ENCODE data around the gene ERCC1.

Gene ERCC1

GRCh38 chr19:45403781-45404556, 19.7 kb downstream of the ERCC1 start:
- DNase-seq: peak; percentile 48

DNA sequence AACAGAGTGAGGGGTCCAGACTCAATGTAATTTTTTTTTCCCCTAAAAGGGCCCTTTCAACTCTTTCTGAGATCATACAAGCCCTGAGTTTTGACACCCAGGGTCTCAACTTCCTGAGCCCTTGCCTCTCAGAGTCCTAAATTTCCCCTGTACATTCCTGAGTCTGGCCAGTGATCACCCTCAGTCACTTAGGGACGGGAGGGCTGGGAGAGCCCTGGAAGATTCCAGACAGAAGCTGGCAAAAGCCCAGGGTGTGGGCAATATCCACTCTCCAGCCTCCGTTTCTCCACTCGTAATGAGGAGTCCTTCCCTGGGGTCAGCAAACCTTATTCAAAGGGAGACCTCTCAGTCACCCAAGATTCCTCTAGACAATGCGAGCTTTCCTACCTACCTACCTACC, 20.4 kb downstream of the ERCC1 start:
- DNase-seq: no peak

GRCh38 chr19:45402298-45403061, 21.2 kb downstream of the ERCC1 start:
- DNase-seq: no peak

GRCh38 chr19:45401815-45402214, 21.9 kb downstream of the ERCC1 start:
- no peak for DNase-seq

GRCh38 chr19:45400192-45400591, 23.5 kb downstream of the ERCC1 start:
- no peak for DNase-seq

GRCh38 chr19:45395821-45396617, 27.7 kb downstream of the ERCC1 start:
- DNase-seq: no peak

- no peak for DNase-seq
Measured at GRCh38 chr19:45391871-45392665, 31.6 kb downstream of the ERCC1 start.

GRCh38 chr19:45391346-45391745, 32.4 kb downstream of the ERCC1 start:
- DNase-seq: no peak

DNA sequence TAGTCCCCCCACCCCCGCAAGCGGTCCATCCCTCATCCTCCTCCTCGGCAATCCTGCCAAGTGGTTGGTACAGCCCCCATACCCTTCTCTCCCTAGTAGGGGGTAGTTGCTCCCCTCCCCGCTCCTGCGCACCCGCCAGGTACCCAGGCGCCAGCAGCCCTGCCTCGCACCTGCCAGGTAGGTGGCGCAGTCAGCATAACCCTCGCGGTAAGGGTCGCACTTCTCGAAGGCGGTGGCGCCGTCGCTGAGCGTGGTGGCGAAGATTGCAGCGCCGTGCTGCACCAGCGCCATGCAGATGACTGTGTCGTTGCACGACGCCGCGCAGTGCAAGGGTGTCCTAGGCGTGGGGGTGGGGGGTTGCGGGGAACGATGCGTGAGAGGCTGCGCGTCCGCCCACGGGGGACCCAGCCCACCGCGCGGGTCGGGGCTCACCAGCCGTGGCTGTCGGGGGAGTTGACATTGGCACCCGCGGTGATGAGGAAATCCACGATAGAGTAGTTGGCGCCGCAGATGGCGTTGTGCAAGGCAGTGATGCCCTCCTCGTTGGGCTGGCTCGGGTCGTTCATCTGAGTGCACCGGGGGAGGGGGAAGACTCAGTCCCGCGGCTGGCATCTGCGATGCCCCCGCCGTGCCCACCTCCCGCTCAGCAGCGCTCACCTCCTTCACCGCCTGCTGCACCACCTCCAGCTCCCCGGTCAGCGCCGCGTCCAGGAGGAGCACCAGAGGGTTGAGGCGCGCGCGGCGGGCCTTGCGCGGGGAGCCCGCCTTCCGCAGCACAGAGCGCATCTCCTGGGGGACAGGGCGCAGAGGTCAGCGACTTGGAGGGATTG, 38.1 kb downstream of the ERCC1 start:
- DNase-seq: no peak

GRCh38 chr19:45382426-45382825, 41.3 kb downstream of the ERCC1 start:
- no peak for DNase-seq

- DNase-seq: no peak
Measured at GRCh38 chr19:45380107-45380506, 43.6 kb downstream of the ERCC1 start.

GRCh38 chr19:45376045-45376724, 47.5 kb downstream of the ERCC1 start:
- DNase-seq: peak; percentile 93

DNA sequence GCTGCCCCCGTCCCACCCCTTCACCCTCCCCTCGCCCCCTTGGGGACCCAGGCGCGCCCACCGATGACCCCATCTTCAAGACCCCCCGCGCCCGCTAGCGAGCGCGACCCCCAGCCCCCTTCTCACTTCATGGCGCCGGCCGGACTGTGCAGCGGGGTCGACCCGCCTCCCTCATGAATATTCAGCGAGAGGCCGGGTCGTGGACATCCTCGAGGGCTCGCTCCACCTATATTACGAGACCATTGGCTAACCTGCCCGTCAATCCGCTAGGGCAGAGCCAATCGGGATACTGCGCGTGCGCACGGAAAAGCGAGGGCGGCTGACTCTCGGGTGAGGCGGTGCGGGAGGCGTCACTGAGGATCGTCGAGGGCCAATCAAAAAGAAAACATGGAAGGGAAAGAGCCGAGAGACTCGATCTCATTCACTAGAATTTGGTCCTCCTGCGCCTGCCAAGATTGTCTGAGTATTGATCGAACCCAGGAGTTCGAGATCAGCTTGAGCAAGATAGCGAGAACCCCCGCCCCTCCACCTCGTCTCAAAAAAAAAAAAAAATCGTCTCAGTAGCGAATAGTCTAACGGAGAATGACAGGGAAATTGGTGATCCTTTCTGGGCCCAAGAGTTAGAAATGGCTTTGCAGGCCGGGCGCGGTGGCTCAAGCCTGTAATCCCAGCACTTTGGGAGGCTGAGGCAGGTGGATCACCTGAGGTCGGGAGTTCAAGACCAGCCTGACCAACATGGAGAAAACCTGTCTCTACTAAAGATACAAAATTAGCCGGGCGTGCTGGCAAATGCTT, 53.1 kb downstream of the ERCC1 start, which contains the start of gene ERCC2:
TSS of gene ERCC2 (minus strand) at position 164 of the 795 bp plus-strand sequence. CDS start at position 131, 33 bp downstream.
- peak; percentile 94 for DNase-seq

GRCh38 chr19:45368737-45369340, 54.9 kb downstream of the ERCC1 start:
- DNase-seq: no peak

DNA sequence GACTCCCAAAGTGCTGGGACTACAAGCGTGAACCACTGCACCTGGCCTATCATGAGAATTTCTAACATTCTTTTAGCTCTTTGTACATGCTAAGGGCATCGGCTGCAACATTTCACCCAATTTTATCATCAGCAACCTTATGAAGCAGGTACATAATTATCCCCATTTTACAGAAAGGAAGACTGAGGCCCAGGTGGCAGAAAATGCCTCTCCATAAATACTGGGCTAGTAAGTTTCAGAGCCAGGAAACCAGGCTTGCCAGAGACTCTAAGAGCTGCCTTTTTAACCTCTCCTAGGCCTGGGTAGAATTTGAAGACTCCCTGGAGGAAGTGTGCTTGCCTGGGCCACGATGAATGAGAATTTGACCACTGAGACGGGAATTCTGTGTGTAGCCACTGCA, 55.6 kb downstream of the ERCC1 start:
- no peak for DNase-seq

- DNase-seq: no peak
Measured at GRCh38 chr19:45364696-45365095, 59.0 kb downstream of the ERCC1 start.

DNA sequence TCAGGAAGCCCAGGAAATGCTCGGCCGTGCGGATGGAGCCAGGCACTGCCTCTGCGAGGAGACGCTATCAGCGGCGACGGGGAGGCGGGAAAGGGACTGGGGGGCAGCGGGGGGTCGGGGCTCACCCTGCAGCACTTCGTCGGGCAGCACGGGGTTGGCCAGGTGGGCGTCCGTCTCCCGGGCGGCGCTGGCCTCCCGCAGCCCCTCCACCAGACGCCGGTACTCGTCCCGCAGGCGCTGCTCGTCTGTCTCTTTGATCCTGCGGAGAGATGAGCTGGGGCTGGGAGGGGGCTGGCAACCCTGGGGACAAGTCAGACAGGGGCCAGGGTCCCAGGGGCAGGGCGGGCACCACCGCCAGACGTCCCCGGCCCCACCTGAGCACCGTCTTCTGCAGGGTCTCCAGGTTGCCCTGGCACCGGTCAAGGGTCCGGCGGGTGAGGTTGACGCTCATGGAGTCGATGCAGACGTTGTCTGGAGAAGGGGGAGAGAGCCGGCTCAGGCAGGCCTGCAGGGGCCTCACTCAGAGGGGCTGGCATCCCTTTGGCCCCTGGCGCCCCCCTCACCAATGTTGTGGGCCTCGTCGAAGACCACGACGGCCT, 59.8 kb downstream of the ERCC1 start:
- DNase-seq: no peak

- DNase-seq: no peak
Measured at GRCh38 chr19:45362291-45362690, 61.4 kb downstream of the ERCC1 start.

GRCh38 chr19:45361608-45362007, 62.1 kb downstream of the ERCC1 start:
- no peak for DNase-seq

Measured in kidney glomerular epithelial cell (primary cell).